Measurements from ENCODE around the gene ZNF44. TPM values are rescaled to one million over a fixed set of nuclear protein-coding genes. Genes with fewer than 3 reads are reported as not detected.

Gene ZNF44
- total RNA-seq (2014; rRNA removed; shearing (Covaris generic)) (5.5 and 6.1 TPM in 2 replicates), polyA plus RNA-seq (2016; fragmentation: Nextera tagmentation; extraction: Ambion mirVana) (6.4 and 7.2 TPM in 2 replicates)

GRCh38 chr19:12294249-12295158 lies at the start of gene ZNF44:
Gene ZNF44 (minus strand): TSS chr19:12294883. CDS start chr19:12294694, 189 bp downstream.
- in situ Hi-C loops (cut with MboI): no loop called here
- no peaks in the 10 kb centered on the region for H3K27me3 ChIP-seq (replicated peaks; ENCODE audit: insufficient read depth)
- H3K79me2 ChIP-seq (ENCODE audit: insufficient read depth): peaks cover 52% of the 10 kb centered on the region
- H3K9me3 ChIP-seq (ENCODE audit: low read depth): no peaks in the 10 kb centered on the region
- H3K36me3 ChIP-seq (ENCODE audit: low read depth): no peaks in the 10 kb centered on the region
- 1 to 2% methylated on average over 49 to 54 of the region's 66 CpGs for WGBS, 2 experiments (ENCODE audit: low coverage in 1 of 2, low lambda C conversion rate in 2 of 2, missing lambda C conversion rate in 2 of 2)
- peaks cover 10% of the 10 kb centered on the region for H3K4me1 ChIP-seq (ENCODE audit: insufficient read depth)
- TF ChIP-seq EZH2phosphoT487 (IDR thresholded peaks at IDR 0.05; ENCODE audit: insufficient read depth, low read depth) (no peak), EZH2 (IDR thresholded peaks at IDR 0.05; ENCODE audit: insufficient read depth, poor library complexity, severe bottlenecking) (no peak)
- peak within 1 kb of the TSS; percentile 89 for H3K4me3 ChIP-seq
- DNase-seq: peak; percentile 98
- no peaks in the 10 kb centered on the region for H4K20me1 ChIP-seq (ENCODE audit: insufficient read depth)
- peak within 1 kb of the TSS; percentile 98 for H3K9ac ChIP-seq
- peak within 1 kb of the TSS; percentile 93 for H3K27ac ChIP-seq
- peak within 1 kb of the TSS; percentile 86 for H3K4me2 ChIP-seq (ENCODE audit: unreplicated experiment)
- H3F3A ChIP-seq (ENCODE audit: insufficient read depth): peaks cover 10% of the 10 kb centered on the region
- H3K9me2 ChIP-seq (ENCODE audit: insufficient read depth): no peaks in the 10 kb centered on the region
- H2AFZ ChIP-seq: peak within 1 kb of the TSS; percentile 82

GRCh38 chr19:12333162-12334159 lies 38.8 kb upstream of the ZNF44 start, which contains the start of gene ZNF563:
Gene ZNF563 (minus strand): TSS chr19:12333633. CDS start chr19:12333482, 151 bp downstream.
- in situ Hi-C loops (cut with MboI): no loop called here
- no peaks in the 10 kb centered on the region for H3K27me3 ChIP-seq (replicated peaks; ENCODE audit: insufficient read depth)
- H3K9me2 ChIP-seq (ENCODE audit: insufficient read depth): no peaks in the 10 kb centered on the region
- peak within 1 kb of the TSS; percentile 82 for H3K4me3 ChIP-seq
- H3K9ac ChIP-seq: peak within 1 kb of the TSS; percentile 90
- H3K79me2 ChIP-seq (ENCODE audit: insufficient read depth): peaks cover 39% of the 10 kb centered on the region
- peak within 1 kb of the TSS; percentile 93 for H2AFZ ChIP-seq
- peak within 1 kb of the TSS; percentile 75 for H3K27ac ChIP-seq
- 1 to 2% methylated on average over 48 to 55 of the region's 55 CpGs for WGBS, 2 experiments (ENCODE audit: low coverage in 1 of 2, low lambda C conversion rate in 2 of 2, missing lambda C conversion rate in 2 of 2)
- no peak for TF ChIP-seq EZH2 (IDR thresholded peaks at IDR 0.05; ENCODE audit: insufficient read depth, poor library complexity, severe bottlenecking)
- no peak for TF ChIP-seq EZH2phosphoT487 (IDR thresholded peaks at IDR 0.05; ENCODE audit: insufficient read depth, low read depth)
- H3K4me1 ChIP-seq (ENCODE audit: insufficient read depth): no peaks in the 10 kb centered on the region
- H3K4me2 ChIP-seq (ENCODE audit: unreplicated experiment): peak within 1 kb of the TSS; percentile 86
- no peaks in the 10 kb centered on the region for H3K9me3 ChIP-seq (ENCODE audit: low read depth)
- H3F3A ChIP-seq (ENCODE audit: insufficient read depth): peaks cover 8% of the 10 kb centered on the region; the same call in 1 of the 2 replicates
- DNase-seq: peak; percentile 97
- no peaks in the 10 kb centered on the region for H4K20me1 ChIP-seq (ENCODE audit: insufficient read depth)
- no peaks in the 10 kb centered on the region for H3K36me3 ChIP-seq (ENCODE audit: low read depth)

GRCh38 chr19:12331211-12331941 lies 36.7 kb upstream of the ZNF44 start:
- Histone ChIP-seq H2AFZ (no peak overlapping the region), H3K27me3 (replicated peaks; ENCODE audit: insufficient read depth) (no peaks in the 10 kb centered on the region), H3F3A (ENCODE audit: insufficient read depth) (peaks cover 8% of the 10 kb centered on the region; the same call in 1 of the 2 replicates), H3K9me3 (ENCODE audit: low read depth) (no peaks in the 10 kb centered on the region), H3K9me2 (ENCODE audit: insufficient read depth) (no peaks in the 10 kb centered on the region), H4K20me1 (ENCODE audit: insufficient read depth) (no peaks in the 10 kb centered on the region), H3K9ac (no peak overlapping the region), H3K4me3 (no peak overlapping the region), H3K4me2 (ENCODE audit: unreplicated experiment) (no peak overlapping the region), H3K79me2 (ENCODE audit: insufficient read depth) (peaks cover 55% of the 10 kb centered on the region), H3K27ac (no peak overlapping the region), H3K36me3 (ENCODE audit: low read depth) (no peaks in the 10 kb centered on the region), H3K4me1 (ENCODE audit: insufficient read depth) (no peaks in the 10 kb centered on the region)
- 80 to 87% methylated on average over 4 of the region's 4 CpGs for whole genome bisulfite sequencing, 2 experiments (ENCODE audit: low coverage in 1 of 2, low lambda C conversion rate in 2 of 2, missing lambda C conversion rate in 2 of 2)
- in situ Hi-C loops (cut with MboI): no loop called here
- TF ChIP-seq EZH2phosphoT487 (IDR thresholded peaks at IDR 0.05; ENCODE audit: insufficient read depth, low read depth) (no peak), EZH2 (IDR thresholded peaks at IDR 0.05; ENCODE audit: insufficient read depth, poor library complexity, severe bottlenecking) (no peak)
- no peak for DNase-seq

Data from GM23248 (cell line).